ENCODE data around the gene DTD2. TPM values are rescaled to one million over a fixed set of nuclear protein-coding genes. Genes with fewer than 3 reads are reported as not detected.

DTD2 gene
- total and polyA plus RNA-seq, 2 of the 4 experiments (the other 2 are of a cell fraction), result 16.9 to 24.9 TPM

GRCh38 chr14:31441273-31442111 is 15.8 kb downstream of the DTD2 start:
- Histone ChIP-seq H3K18ac (ENCODE audit: low read depth, low read length) (peak overlapping the region; percentile 6; the same call in 1 of the 2 replicates), H2BK5ac (ENCODE audit: low read depth, low read length, poor library complexity, severe bottlenecking) (no peak overlapping the region), H2AK5ac (ENCODE audit: low read depth, low read length) (no peak overlapping the region; the same call in 1 of the 2 replicates), H3K27me3 (ENCODE audit: control insufficient read depth, insufficient read depth, low read length) (no peaks in the 10 kb centered on the region), H3K23ac (ENCODE audit: low read depth, low read length) (no peak overlapping the region), H3K4ac (ENCODE audit: low read depth, low read length) (peak overlapping the region; percentile 55; the same call in 1 of the 2 replicates), H3K36me3 (ENCODE audit: control insufficient read depth, insufficient read depth, low read length) (0 out of 2 replicates have a peak, but pooled peaks cover 2% of the 10 kb centered on the region), H4K5ac (ENCODE audit: low read depth, low read length) (no peak overlapping the region; the same call in 1 of the 2 replicates), H3K27ac (ENCODE audit: insufficient read depth, low read length) (peak overlapping the region; percentile 26; the same call in 1 of the 2 replicates), H4K20me1 (ENCODE audit: insufficient read depth, low read length) (no peaks in the 10 kb centered on the region), H2BK120ac (ENCODE audit: low read depth, low read length) (peak overlapping the region; percentile 55), H3K9me1 (ENCODE audit: insufficient read depth, low read length) (no peaks in the 10 kb centered on the region; the same call in 1 of the 2 replicates), H4K8ac (ENCODE audit: low read depth in 2 of 2, low read length in 2 of 2) (0 out of 4 replicates have a peak overlapping the region, but pooled peaks of 1 of the 2 experiments have one; percentile 39), H3K9ac (ENCODE audit: low read depth, low read length) (no peak overlapping the region), H3K4me2 (ENCODE audit: low read depth, low read length) (peak overlapping the region; percentile 42; the same call in 1 of the 2 replicates), H2BK20ac (ENCODE audit: low read depth, low read length) (no peak overlapping the region), H3K4me1 (ENCODE audit: control insufficient read depth, insufficient read depth, low read length) (peaks cover 2% of the 10 kb centered on the region; the same call in 1 of the 2 replicates), H2AFZ (replicated peaks; ENCODE audit: low read length, poor library complexity) (no peak overlapping the region), H3K9me3 (ENCODE audit: control insufficient read depth, insufficient read depth, low read length) (no peaks in the 10 kb centered on the region), H3K4me3 (ENCODE audit: insufficient read depth, low read depth, low read length) (no peak overlapping the region), H4K91ac (ENCODE audit: insufficient read depth, low read depth, low read length) (0 out of 2 replicates have a peak overlapping the region, but pooled peaks have one; percentile 36), H2AK9ac (replicated peaks; ENCODE audit: low read depth, low read length, poor library complexity) (no peak overlapping the region), H3K14ac (replicated peaks; ENCODE audit: low read depth, low read length) (no peak overlapping the region), H3K79me1 (ENCODE audit: low read depth in 1 of 2, low read length in 2 of 2) (peaks cover 0 to 3% of the 10 kb centered on the region in 2 experiments; a peak in 1 of 4 replicates), H3K56ac (ENCODE audit: extremely low read depth, insufficient read depth, low read length) (no peak overlapping the region), H2BK15ac (ENCODE audit: low read depth, low read length) (no peak overlapping the region)
- peak; percentile 72 for DNase-seq
- in situ Hi-C loops (cut with MboI; ENCODE audit: low sequenced_read_pairs), result no loop called here
- POLR2A ChIA-PET (ENCODE audit: unreplicated experiment), result no interaction called here
- intact Hi-C loops (cut with micrococcal nuclease), result no loop called here
- 80% methylated on average over 1 of the region's 7 CpGs; no CpG with 5 or more reads in 1 of the 2 experiments for WGBS, 2 experiments (ENCODE audit: extremely low coverage in 2 of 2, insufficient read length in 1 of 2)
- dilution Hi-C loops (cut with HindIII; ENCODE audit: low sequenced_read_pairs, unreplicated experiment), result no loop called here
- BruUV-seq (replicated peaks), result no TSS peak
- ATAC-seq (ENCODE audit: low read depth), result peak; percentile 79
- CTCF ChIA-PET, result interaction anchor here (0.6 to 0.8 kb wide), 3 partner anchors 15 to 510 kb away, joined by 3 to 7 read pairs (median 3); no protein-coding TSS in a partner anchor
- TF ChIP-seq FOS (IDR thresholded peaks at IDR 0.05; ENCODE audit: low read depth, low read length) (no peak), MAFK (IDR thresholded peaks at IDR 0.05; ENCODE audit: low read depth, low read length) (peak; percentile 75)
